Measurements from ENCODE around the gene MAP3K14. TPM values are rescaled to one million over a fixed set of nuclear protein-coding genes. Genes with fewer than 3 reads are reported as not detected.

MAP3K14 gene
- total and polyA plus RNA-seq, 7 donors, result 12.4 to 53.5 (median 24.6) TPM

- Histone ChIP-seq H3K9me3 (no peaks in the 10 kb centered on the region), H3K27ac (peak overlapping the region; percentile 9), H3K4me3 (peak overlapping the region; percentile 4), H3K36me3 (ENCODE audit: insufficient read depth in 1 of 2, low read depth in 1 of 2) (no peaks in the 10 kb centered on the region), H3K4me1 (peaks cover 18% of the 10 kb centered on the region), H3K27me3 (ENCODE audit: insufficient read depth in 3 of 3, low read length in 2 of 3) (peaks cover 0 to 13% (median 8%) of the 10 kb centered on the region in 3 donors)
- DNase-seq (peak in 1 of 2 donors; percentile 48), ATAC-seq (peak in 3 of 4 donors; percentile 52 to 59 (median 53))
- no peak for TF ChIP-seq CTCF (IDR thresholded peaks at IDR 0.05)
- intact Hi-C loops (cut with DNase I), result loop anchor here in 1 of 2 donors (2.0 kb wide), 1 partner anchor 18 kb away; no protein-coding TSS in a partner anchor
- WGBS, 3 donors, result 53 to 59% (median 55%) methylated on average over 7 of the region's 7 CpGs
Observed at GRCh38 chr17:45225051-45225700, 91.6 kb downstream of the MAP3K14 start.

- DNase-seq (peak in 1 of 2 donors; percentile 49), ATAC-seq (peak in 1 of 4 donors; percentile 3)
- peak overlapping the region; percentile 9 for H3K27ac ChIP-seq
- no peaks in the 10 kb centered on the region for H3K9me3 ChIP-seq
- 49 to 81% (median 65%) methylated on average over 9 of the region's 9 CpGs for WGBS, 3 donors
- H3K4me3 ChIP-seq, result no peak overlapping the region
- H3K4me1 ChIP-seq, result peaks cover 18% of the 10 kb centered on the region
- H3K27me3 ChIP-seq (ENCODE audit: insufficient read depth in 3 of 3, low read length in 2 of 3), result peaks cover 0 to 13% (median 8%) of the 10 kb centered on the region in 3 donors
- intact Hi-C loops (cut with DNase I), result loop anchor here in 1 of 2 donors (2.0 to 5.0 kb wide), 2 partner anchors 18 to 363 kb away; no protein-coding TSS in a partner anchor
- no peaks in the 10 kb centered on the region for H3K36me3 ChIP-seq (ENCODE audit: insufficient read depth in 1 of 2, low read depth in 1 of 2)
- TF ChIP-seq CTCF (IDR thresholded peaks at IDR 0.05), result no peak
Observed at GRCh38 chr17:45224671-45225050, 92.2 kb downstream of the MAP3K14 start.

GRCh38 chr17:45223539-45224528, 93.0 kb downstream of the MAP3K14 start:
- Histone ChIP-seq H3K4me3 (peak overlapping the region; percentile 70), H3K4me1 (peaks cover 17% of the 10 kb centered on the region), H3K9me3 (no peaks in the 10 kb centered on the region), H3K27ac (no peak overlapping the region), H3K36me3 (ENCODE audit: insufficient read depth in 1 of 2, low read depth in 1 of 2) (no peaks in the 10 kb centered on the region), H3K27me3 (ENCODE audit: insufficient read depth in 3 of 3, low read length in 2 of 3) (peaks cover 0 to 13% (median 8%) of the 10 kb centered on the region in 3 donors)
- WGBS, 3 donors, result 86 to 90% (median 90%) methylated on average over 11 to 12 of the region's 12 CpGs
- TF ChIP-seq CTCF (IDR thresholded peaks at IDR 0.05), result no peak
- ATAC-seq, result no peak
- no peak for DNase-seq
- intact Hi-C loops (cut with DNase I), result loop anchor here in 1 of 2 donors (2.0 to 5.0 kb wide), 2 partner anchors 19 to 363 kb away; no protein-coding TSS in a partner anchor

- no peak overlapping the region for H3K27ac ChIP-seq
Observed at GRCh38 chr17:45222996-45223538, 93.8 kb downstream of the MAP3K14 start.

More at GRCh38 chr17:45222996-45223538, 93.8 kb downstream of the MAP3K14 start:
- Histone ChIP-seq H3K36me3 (ENCODE audit: insufficient read depth in 1 of 2, low read depth in 1 of 2) (no peaks in the 10 kb centered on the region), H3K9me3 (no peaks in the 10 kb centered on the region), H3K4me3 (peak overlapping the region; percentile 70), H3K4me1 (peaks cover 10% of the 10 kb centered on the region), H3K27me3 (ENCODE audit: insufficient read depth in 3 of 3, low read length in 2 of 3) (peaks cover 0 to 13% (median 8%) of the 10 kb centered on the region in 3 donors)
- ATAC-seq (no peak), DNase-seq (no peak)
- 64 to 79% (median 77%) methylated on average over 6 to 8 of the region's 8 CpGs for WGBS, 3 donors
- intact Hi-C loops (cut with DNase I), result loop anchor here in 1 of 2 donors (5.0 kb wide), 1 partner anchor 364 kb away; no protein-coding TSS in a partner anchor
- TF ChIP-seq CTCF (IDR thresholded peaks at IDR 0.05), result no peak
